ENCODE results near the gene TPD52L3. TPM values are rescaled to one million over a fixed set of nuclear protein-coding genes. Genes with fewer than 3 reads are reported as not detected.
A peak's percentile ranks its signal among the peaks of the same experiment; 100 is the strongest.

The TPD52L3 gene
- not detected for total RNA-seq

DNA sequence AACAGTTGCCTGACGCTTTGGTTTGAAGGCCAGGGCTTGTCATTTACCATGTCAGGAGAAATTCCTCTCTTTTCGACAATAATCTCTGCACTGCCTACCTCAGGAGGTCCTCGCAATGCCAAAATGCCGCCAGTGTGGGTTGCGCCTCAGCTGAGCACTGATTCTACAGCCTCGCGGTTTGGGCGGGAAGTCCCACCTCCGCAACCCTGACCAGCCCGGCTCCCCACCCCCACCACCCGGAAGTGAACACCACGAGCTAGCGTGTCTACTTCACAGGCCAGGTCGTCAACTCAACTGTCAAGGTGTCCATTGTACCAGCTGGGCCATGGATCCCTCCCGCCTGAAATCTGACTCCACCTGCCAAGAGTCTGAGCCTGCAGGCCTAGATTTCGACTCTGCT, at the start of gene TPD52L3:
TPD52L3 (plus strand) TSS at position 273 of the 400 bp plus-strand sequence. CDS start 221 bp downstream, outside the sequence.
- no peak for DNase-seq (ENCODE audit: extremely low spot score)
- Histone ChIP-seq H3K27ac (replicated peaks in 1 of 4) (no peak within 1 kb of the TSS), H3K4me1 (no peaks in the 10 kb centered on the region), H3K36me3 (no peaks in the 10 kb centered on the region), H3K4me3 (no peak within 1 kb of the TSS), H3K9me3 (peaks cover 0 to under 1% (median 0%) of the 10 kb centered on the region in 4 donors), H3K27me3 (no peaks in the 10 kb centered on the region)
- TF ChIP-seq EP300 (IDR thresholded peaks at IDR 0.05) (no peak), POLR2AphosphoS5 (IDR thresholded peaks at IDR 0.05) (no peak), POLR2A (IDR thresholded peaks at IDR 0.05; ENCODE audit: low read depth) (no peak)
- TF ChIP-seq, protein P1, sequence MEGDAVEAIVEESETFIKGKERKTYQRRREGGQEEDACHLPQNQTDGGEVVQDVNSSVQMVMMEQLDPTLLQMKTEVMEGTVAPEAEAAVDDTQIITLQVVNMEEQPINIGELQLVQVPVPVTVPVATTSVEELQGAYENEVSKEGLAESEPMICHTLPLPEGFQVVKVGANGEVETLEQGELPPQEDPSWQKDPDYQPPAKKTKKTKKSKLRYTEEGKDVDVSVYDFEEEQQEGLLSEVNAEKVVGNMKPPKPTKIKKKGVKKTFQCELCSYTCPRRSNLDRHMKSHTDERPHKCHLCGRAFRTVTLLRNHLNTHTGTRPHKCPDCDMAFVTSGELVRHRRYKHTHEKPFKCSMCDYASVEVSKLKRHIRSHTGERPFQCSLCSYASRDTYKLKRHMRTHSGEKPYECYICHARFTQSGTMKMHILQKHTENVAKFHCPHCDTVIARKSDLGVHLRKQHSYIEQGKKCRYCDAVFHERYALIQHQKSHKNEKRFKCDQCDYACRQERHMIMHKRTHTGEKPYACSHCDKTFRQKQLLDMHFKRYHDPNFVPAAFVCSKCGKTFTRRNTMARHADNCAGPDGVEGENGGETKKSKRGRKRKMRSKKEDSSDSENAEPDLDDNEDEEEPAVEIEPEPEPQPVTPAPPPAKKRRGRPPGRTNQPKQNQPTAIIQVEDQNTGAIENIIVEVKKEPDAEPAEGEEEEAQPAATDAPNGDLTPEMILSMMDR (IDR thresholded peaks at IDR 0.05) = no peak
- intact Hi-C loops (cut with DNase I) = no loop called here
- 84% methylated on average over 16 of the region's 16 CpGs for WGBS

DNA sequence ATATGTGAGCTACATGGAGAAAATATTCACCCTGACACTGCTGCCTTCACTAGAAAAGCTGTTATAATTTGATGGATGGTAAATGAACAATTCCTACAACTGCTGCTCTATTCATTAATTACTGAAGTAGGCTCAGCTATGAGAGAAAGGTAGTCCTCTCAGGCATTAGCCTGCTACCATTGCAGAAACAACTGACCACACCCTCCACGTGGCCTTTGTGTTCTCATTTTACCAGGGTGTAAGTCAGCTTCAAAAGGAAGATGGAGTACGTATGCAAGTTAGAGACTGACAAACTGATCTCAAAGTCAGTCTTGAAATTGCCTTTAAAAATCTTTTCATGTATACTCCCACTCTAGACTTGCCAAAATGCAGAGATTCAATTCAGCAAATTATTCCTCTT, 26.3 kb upstream of the TPD52L3 start:
- intact Hi-C loops (cut with DNase I) = no loop called here
- 19% methylated on average over 2 of the region's 2 CpGs for whole genome bisulfite sequencing
- no peak overlapping the region for H3K4me3 ChIP-seq

DNA sequence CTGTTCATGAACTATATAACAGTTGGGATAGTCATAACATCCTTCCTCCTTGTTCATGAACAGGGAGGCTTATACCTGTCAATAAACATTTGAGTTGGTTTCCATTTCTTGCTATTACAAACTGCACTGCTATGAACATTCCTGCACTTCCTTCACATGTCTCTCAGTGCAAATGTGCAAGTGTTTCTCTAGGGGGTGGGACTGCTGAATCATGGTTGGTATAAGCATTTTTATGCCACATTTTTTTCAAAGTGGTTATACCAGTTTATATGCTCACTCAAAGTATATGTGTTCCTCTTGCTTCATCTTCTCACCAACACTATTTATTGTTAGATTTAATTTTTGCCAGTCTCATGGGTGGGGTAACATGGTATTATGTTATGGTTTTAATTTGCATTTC, 25.8 kb upstream of the TPD52L3 start:
- Histone ChIP-seq H3K9me3 (no peaks in the 10 kb centered on the region), H3K4me3 (no peak overlapping the region), H3K4me1 (no peaks in the 10 kb centered on the region), H3K27ac (replicated peaks in 1 of 4) (no peak overlapping the region), H3K36me3 (no peaks in the 10 kb centered on the region), H3K27me3 (no peaks in the 10 kb centered on the region)
- no peak for DNase-seq (ENCODE audit: extremely low spot score)
- TF ChIP-seq EP300 (IDR thresholded peaks at IDR 0.05) = no peak
- no peak for TF ChIP-seq POLR2AphosphoS5 (IDR thresholded peaks at IDR 0.05)
- TF ChIP-seq POLR2A (IDR thresholded peaks at IDR 0.05; ENCODE audit: low read depth) = no peak
- TF ChIP-seq, protein P1 (IDR thresholded peaks at IDR 0.05) = no peak
- intact Hi-C loops (cut with DNase I) = no loop called here

More for the DNA sequence above, 26.3 kb upstream of the TPD52L3 start:
- Histone ChIP-seq H3K27me3 (no peaks in the 10 kb centered on the region), H3K9me3 (no peaks in the 10 kb centered on the region), H3K4me1 (no peaks in the 10 kb centered on the region), H3K36me3 (no peaks in the 10 kb centered on the region), H3K27ac (replicated peaks in 1 of 4) (no peak overlapping the region)
- TF ChIP-seq, protein P1 (IDR thresholded peaks at IDR 0.05) = no peak
- no peak for TF ChIP-seq POLR2AphosphoS5 (IDR thresholded peaks at IDR 0.05)
- TF ChIP-seq EP300 (IDR thresholded peaks at IDR 0.05) = no peak
- no peak for TF ChIP-seq POLR2A (IDR thresholded peaks at IDR 0.05; ENCODE audit: low read depth)
- DNase-seq (ENCODE audit: extremely low spot score) = no peak

DNA sequence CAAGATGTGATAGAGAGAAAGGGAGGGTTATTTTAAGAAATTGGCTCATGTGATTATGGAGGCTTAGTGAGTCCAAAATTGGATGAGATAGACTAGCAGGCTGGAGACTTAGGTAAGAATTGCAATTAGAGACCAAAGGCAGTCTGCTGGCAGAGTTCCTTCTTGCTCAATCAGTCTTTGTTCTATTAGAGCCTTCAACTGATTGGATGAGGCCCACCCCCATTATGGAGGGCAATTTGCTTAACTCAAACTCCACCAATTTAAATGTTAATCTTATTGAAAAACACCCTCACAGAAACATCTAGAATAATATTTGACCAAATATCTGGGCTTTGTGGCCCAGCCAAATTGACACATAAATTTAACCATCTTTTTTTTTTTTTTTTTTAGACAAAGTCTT, 23.9 kb upstream of the TPD52L3 start:
- Histone ChIP-seq H3K27ac (replicated peaks in 1 of 4) (no peak overlapping the region), H3K36me3 (no peaks in the 10 kb centered on the region), H3K27me3 (no peaks in the 10 kb centered on the region), H3K4me3 (no peak overlapping the region), H3K4me1 (no peaks in the 10 kb centered on the region), H3K9me3 (no peaks in the 10 kb centered on the region)
- DNase-seq (ENCODE audit: extremely low spot score) = no peak
- no peak for TF ChIP-seq POLR2A (IDR thresholded peaks at IDR 0.05; ENCODE audit: low read depth)
- no peak for TF ChIP-seq POLR2AphosphoS5 (IDR thresholded peaks at IDR 0.05)
- TF ChIP-seq, protein P1 (IDR thresholded peaks at IDR 0.05) = no peak
- TF ChIP-seq EP300 (IDR thresholded peaks at IDR 0.05) = no peak
- intact Hi-C loops (cut with DNase I) = no loop called here

DNA sequence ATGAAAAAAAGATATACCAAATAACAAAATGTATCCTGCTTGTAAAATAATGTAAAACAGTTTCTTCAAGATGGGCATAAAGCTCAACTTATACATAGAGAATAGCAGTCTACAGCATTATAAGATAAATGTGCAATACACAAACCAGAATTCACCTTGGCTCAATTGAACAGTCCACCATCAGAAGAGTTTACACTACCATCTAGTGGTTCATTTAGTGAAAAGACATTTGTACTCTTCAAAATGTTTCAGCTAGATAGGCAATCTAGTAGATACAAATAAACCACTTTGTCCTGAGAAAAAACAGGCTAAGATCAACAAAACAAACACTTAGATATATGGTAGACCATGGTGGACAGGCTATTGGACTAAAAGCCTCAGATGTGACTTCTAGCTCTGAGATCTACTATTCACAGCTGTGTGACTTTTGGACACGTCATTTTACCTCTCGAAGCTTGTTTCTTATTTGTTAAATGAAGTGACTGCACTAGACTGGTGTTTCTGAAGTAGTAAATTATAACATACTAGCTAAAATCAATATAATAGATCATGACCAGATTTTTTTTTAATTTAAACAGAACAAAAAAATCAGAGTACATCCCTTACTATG, 22.1 kb upstream of the TPD52L3 start:
- Histone ChIP-seq H3K27me3 (peaks cover 0 to 4% (median 0%) of the 10 kb centered on the region in 4 donors), H3K9me3 (no peaks in the 10 kb centered on the region), H3K36me3 (no peaks in the 10 kb centered on the region), H3K4me3 (no peak overlapping the region), H3K4me1 (no peaks in the 10 kb centered on the region), H3K27ac (replicated peaks in 1 of 4) (no peak overlapping the region)
- TF ChIP-seq, protein P1 (IDR thresholded peaks at IDR 0.05) = peak; percentile 57 to 64 (median 61)
- TF ChIP-seq POLR2AphosphoS5 (IDR thresholded peaks at IDR 0.05) = no peak
- no peak for TF ChIP-seq POLR2A (IDR thresholded peaks at IDR 0.05; ENCODE audit: low read depth)
- TF ChIP-seq EP300 (IDR thresholded peaks at IDR 0.05) = no peak
- DNase-seq (ENCODE audit: extremely low spot score) = no peak
- WGBS = 95% methylated on average over 2 of the region's 2 CpGs
- intact Hi-C loops (cut with DNase I) = loop anchor here (1.0 to 5.0 kb wide), 2 partner anchors 109 to 254 kb away; no protein-coding TSS in a partner anchor

Measured in esophagus muscularis mucosa (tissue), 4 donors.